ENCODE measurements around the gene NGLY1. TPM values are rescaled to one million over a fixed set of nuclear protein-coding genes. Genes with fewer than 3 reads are reported as not detected.

NGLY1 gene
- total RNA-seq, 2 donors from 2014 or later = 65.9 to 67.3 TPM

DNA sequence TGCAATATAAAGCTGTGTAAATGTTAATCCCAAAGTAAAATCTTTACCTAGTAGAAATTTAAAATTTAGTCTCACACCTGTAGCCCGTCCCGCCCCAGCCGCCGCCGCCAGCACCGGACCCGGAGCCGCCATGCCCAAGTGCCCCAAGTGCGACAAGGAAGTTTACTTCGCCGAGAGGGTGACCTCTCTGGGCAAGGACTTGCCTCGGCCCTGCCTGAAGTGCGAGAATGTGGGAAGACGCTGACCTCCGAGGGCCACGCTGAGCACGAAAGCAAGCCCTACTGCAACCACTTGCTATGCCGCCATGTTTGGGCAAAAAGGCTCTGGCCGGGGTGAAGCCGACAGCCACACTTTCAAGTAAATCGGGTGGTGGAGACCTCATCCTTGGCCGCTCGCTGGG is 96.5 kb downstream of the NGLY1 start:
- Mint-ChIP-seq H3K4me3 (no peak overlapping the region), H3K4me1 (ENCODE audit: low read depth) (no peaks in the 10 kb centered on the region), H3K36me3 (ENCODE audit: insufficient read depth in 2 of 2) (no peaks in the 10 kb centered on the region), H3K9me3 (no peaks in the 10 kb centered on the region), H3K27ac (no peak overlapping the region), H3K27me3 (ENCODE audit: low read depth) (peaks cover 8% of the 10 kb centered on the region)
- DNase-seq = no peak
- ATAC-seq (replicated peaks in 1 of 2) = no peak

DNA sequence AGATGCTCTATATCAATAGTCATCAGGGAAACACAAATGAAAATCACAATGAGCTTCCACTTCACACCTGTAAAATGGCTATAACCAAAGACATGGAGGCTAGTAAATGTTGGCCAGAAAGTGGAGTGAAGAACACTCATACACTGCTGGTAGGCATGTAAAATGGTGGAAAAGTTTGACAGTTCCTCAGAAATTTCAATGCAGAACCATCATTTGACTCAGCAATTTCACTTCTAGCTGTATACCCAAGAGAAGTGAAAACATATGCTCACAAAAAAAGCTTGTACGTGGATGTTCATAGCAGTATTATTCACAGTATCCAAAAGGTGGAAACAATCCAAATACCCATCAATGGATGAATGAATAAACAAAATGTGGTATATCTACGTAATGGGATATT is 99.4 kb downstream of the NGLY1 start:
- H3K27me3 Mint-ChIP-seq (ENCODE audit: low read depth) = no peaks in the 10 kb centered on the region
- no peaks in the 10 kb centered on the region for H3K9me3 Mint-ChIP-seq
- no peaks in the 10 kb centered on the region for H3K36me3 Mint-ChIP-seq (ENCODE audit: insufficient read depth in 2 of 2)
- no peak overlapping the region for H3K4me3 Mint-ChIP-seq
- DNase-seq = no peak
- ATAC-seq (replicated peaks in 1 of 2) = no peak
- H3K27ac Mint-ChIP-seq = no peak overlapping the region
- no peaks in the 10 kb centered on the region for H3K4me1 Mint-ChIP-seq (ENCODE audit: low read depth)

DNA sequence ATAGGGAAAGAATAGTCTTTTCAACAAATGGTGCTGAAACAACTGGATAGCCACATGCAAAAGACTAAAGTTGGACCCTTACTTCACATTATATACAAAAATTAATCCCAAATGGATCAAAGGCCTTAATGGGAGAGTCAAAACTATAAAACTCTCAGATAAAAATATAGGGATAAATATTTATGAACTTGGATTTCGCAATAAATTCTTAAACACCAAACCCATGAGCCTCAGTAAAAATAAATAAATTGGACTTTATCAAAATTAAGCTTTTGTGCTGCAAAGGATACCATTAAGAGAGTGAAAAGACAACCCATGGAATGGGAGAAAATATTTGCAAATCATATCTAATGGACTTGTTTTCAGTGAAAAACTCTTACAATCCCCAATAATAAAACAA is 99.8 kb downstream of the NGLY1 start:
- no peaks in the 10 kb centered on the region for H3K36me3 Mint-ChIP-seq (ENCODE audit: insufficient read depth in 2 of 2)
- no peaks in the 10 kb centered on the region for H3K4me1 Mint-ChIP-seq (ENCODE audit: low read depth)
- H3K4me3 Mint-ChIP-seq = no peak overlapping the region
- no peak overlapping the region for H3K27ac Mint-ChIP-seq
- ATAC-seq (replicated peaks in 1 of 2) (no peak), DNase-seq (no peak)
- H3K9me3 Mint-ChIP-seq = no peaks in the 10 kb centered on the region
- no peaks in the 10 kb centered on the region for H3K27me3 Mint-ChIP-seq (ENCODE audit: low read depth)

DNA sequence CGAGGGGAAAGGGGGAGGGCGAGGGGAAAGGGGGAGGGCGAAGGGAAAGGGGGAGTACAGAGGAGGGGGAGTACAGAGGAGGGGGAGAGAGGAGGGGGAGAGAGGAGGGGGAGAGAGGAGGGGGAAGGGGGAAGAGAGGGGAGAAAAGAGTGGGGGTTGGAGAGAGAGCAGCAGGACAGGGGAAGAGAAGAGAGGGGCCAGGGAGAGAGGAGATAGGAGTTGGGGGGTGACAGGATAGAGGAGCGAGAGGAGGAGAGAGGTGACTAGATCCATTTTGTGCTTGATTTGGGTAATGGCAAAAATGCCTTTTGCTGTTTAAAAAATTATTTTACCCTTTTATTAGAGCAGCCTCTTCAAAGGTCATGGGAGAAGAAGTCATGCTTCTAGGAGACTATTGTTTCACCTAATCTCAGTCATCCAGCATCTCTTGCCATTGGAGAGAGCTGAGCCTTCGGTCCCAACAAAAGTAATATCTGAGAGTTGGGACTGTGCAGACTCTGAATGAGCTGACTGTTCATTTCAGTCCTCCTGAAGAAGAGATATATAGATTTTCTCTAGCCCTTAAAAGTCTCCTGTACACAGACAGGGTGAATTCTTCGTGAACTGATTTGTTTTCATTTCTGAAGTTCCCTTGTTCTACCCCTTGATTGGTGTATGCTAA is 103.5 kb downstream of the NGLY1 start:
- no peaks in the 10 kb centered on the region for H3K4me1 Mint-ChIP-seq (ENCODE audit: low read depth)
- no peaks in the 10 kb centered on the region for H3K27me3 Mint-ChIP-seq (ENCODE audit: low read depth)
- no peaks in the 10 kb centered on the region for H3K9me3 Mint-ChIP-seq
- H3K4me3 Mint-ChIP-seq = no peak overlapping the region
- no peak overlapping the region for H3K27ac Mint-ChIP-seq
- ATAC-seq (replicated peaks in 1 of 2) (no peak), DNase-seq (no peak)
- no peaks in the 10 kb centered on the region for H3K36me3 Mint-ChIP-seq (ENCODE audit: insufficient read depth in 2 of 2)

DNA sequence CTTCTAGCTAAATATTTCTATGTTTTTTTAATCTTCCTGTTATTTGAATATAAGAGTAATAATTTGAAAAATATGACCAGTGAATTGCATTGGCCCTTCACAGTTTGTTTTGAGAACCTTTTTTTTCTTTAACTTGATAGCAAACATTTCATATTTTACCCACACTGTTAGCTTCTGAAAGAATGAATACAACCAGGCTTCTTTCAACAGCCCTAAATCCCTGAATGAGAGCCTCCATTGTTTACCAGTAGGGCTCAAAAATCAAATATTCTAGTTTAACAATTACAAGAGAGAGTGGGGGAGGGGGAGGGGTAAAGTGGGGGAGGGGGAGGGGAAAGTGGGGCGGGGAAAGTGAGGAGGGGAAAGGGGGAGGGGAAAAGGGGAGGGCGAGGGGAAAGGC is 104.1 kb downstream of the NGLY1 start:
- no peak for DNase-seq
- no peak overlapping the region for H3K4me3 Mint-ChIP-seq
- H3K4me1 Mint-ChIP-seq (ENCODE audit: low read depth) = no peaks in the 10 kb centered on the region
- no peak for ATAC-seq (replicated peaks in 1 of 2)
- no peaks in the 10 kb centered on the region for H3K9me3 Mint-ChIP-seq
- no peaks in the 10 kb centered on the region for H3K27me3 Mint-ChIP-seq (ENCODE audit: low read depth)
- no peaks in the 10 kb centered on the region for H3K36me3 Mint-ChIP-seq (ENCODE audit: insufficient read depth in 2 of 2)
- no peak overlapping the region for H3K27ac Mint-ChIP-seq

DNA sequence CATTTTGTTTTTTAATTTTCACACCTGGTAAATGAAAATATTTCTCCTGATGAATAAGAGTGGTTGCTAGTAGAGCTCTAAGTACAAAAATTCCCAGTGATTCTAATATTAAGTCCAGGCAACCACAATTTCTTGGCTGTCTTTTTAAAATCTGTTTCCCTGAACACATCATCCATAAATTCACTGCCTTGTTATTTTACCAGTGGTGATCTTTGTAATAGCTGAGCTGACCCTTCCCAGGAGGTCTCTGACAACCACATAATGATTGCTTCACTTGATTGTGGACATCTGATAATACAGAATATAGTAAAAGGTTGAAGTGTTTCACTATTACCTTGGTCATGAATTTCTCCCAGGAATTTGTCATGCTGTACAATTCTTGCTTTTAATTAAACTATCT is 104.7 kb downstream of the NGLY1 start:
- Mint-ChIP-seq H3K9me3 (no peaks in the 10 kb centered on the region), H3K27ac (no peak overlapping the region), H3K4me3 (no peak overlapping the region), H3K27me3 (ENCODE audit: low read depth) (no peaks in the 10 kb centered on the region), H3K36me3 (ENCODE audit: insufficient read depth in 2 of 2) (no peaks in the 10 kb centered on the region), H3K4me1 (ENCODE audit: low read depth) (no peaks in the 10 kb centered on the region)
- ATAC-seq (replicated peaks in 1 of 2) = no peak
- DNase-seq = no peak

DNA sequence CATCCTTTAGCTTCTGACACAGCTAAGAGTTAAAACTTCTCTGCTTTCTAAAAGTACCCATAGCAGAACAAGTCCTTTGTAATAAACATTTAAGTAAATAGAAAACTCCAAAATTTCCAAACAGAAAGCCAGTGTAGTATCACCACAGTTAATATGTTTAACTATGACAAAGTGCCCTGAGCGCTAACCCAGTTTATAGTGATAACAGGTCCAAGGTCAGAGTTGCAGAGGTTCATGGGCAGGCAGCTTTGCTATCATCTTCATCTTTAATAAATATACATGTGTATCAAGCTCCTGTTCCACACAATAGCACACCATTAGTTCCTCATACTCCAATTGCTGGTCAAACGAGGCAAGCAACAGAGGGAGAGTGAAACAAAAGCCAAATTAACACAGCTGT is 106.1 kb downstream of the NGLY1 start:
- no peak for DNase-seq
- Mint-ChIP-seq H3K27ac (no peak overlapping the region), H3K4me1 (ENCODE audit: low read depth) (no peaks in the 10 kb centered on the region), H3K4me3 (no peak overlapping the region), H3K27me3 (ENCODE audit: low read depth) (no peaks in the 10 kb centered on the region), H3K9me3 (no peaks in the 10 kb centered on the region), H3K36me3 (ENCODE audit: insufficient read depth in 2 of 2) (no peaks in the 10 kb centered on the region)
- no peak for ATAC-seq (replicated peaks in 1 of 2)

DNA sequence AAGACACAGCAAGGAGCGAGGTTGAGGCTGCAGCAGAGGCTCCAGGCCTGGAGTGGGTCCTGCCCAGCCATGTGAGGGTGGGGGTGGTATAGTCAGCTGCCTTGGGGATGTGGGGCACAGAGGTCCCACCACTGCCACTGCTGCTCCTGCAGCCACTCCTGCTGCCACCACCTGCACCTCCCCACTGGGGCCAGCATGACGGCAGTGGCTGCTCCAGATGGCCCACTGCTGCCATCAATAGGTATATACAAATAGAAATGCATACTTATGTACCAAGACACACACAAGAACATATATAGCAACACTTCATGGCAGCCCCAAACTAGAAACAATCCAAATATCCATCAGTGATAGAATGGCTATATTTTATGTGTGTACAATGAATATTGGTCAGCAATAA is 108.6 kb downstream of the NGLY1 start:
- ATAC-seq (replicated peaks in 1 of 2) (no peak), DNase-seq (no peak)
- no peak overlapping the region for H3K27ac Mint-ChIP-seq
- no peaks in the 10 kb centered on the region for H3K36me3 Mint-ChIP-seq (ENCODE audit: insufficient read depth in 2 of 2)
- no peaks in the 10 kb centered on the region for H3K27me3 Mint-ChIP-seq (ENCODE audit: low read depth)
- H3K4me1 Mint-ChIP-seq (ENCODE audit: low read depth) = peaks cover 5% of the 10 kb centered on the region
- H3K9me3 Mint-ChIP-seq = no peaks in the 10 kb centered on the region
- no peak overlapping the region for H3K4me3 Mint-ChIP-seq

DNA sequence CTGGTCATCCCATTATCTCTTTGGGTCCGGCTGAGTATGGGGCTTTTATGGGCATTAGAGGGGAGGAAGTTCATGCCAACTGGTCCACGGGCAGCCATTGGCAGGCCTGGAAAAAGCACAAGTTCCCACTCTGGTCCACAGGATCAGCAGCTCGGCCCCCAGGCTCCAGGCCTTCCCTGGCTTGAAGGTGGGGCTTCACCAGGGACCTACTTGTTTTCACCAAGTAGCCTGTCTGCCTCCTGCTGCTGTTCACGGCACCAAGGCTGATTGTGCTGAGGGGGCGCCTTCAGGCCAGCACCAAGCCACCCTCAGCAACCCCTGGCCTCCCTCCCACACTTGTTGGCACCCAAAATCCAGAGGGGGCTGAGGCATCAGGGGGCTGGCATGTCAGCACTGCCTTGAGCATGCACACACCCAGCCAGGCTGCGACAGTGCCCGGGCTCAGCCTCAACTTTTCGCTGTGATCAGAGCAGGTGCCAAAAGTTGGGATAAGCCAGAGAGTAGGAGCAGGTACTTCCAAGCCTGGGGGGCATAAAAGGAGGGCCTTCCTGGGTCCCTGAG is 109.4 kb downstream of the NGLY1 start:
- Mint-ChIP-seq H3K27ac (no peak overlapping the region), H3K27me3 (ENCODE audit: low read depth) (no peaks in the 10 kb centered on the region), H3K4me1 (ENCODE audit: low read depth) (peaks cover 5% of the 10 kb centered on the region), H3K36me3 (ENCODE audit: insufficient read depth in 2 of 2) (no peaks in the 10 kb centered on the region), H3K4me3 (no peak overlapping the region), H3K9me3 (no peaks in the 10 kb centered on the region)
- ATAC-seq (replicated peaks in 1 of 2) (no peak), DNase-seq (no peak)

Other genes with a start within 250 kb of the NGLY1 start
- 100 to 1,000 TPM; 140 to 151 TPM for gene TOP2B, start 118.5 kb downstream of the NGLY1 start, total RNA-seq
- gene OXSM, start 6.6 kb upstream of the NGLY1 start, total RNA-seq = 10 to 100 TPM; 18.2 to 19.9 TPM

Measured in activated T-cell treated with anti-CD3 and anti-CD28 coated beads, Interleukin-2, amount 50 U/mL, for 72 hours (primary cell).